Ovary (tissue), 3 donors: ENCODE data around the gene CNDP2.

Experiments used
- CTCF ChIP-seq, 3 donors: fragments of 450-650 bp in 2 of 3; fragments of 200-600 bp in 1 of 3; IDR thresholded peaks; one replicate each; pipeline versions ENCODE4 v1.5.1 to v1.8.0; 2016 to 2022; ENCODE audit warnings: antibody characterized with exemption in 3 of 3, mild to moderate bottlenecking in 1 of 3
- EP300 ChIP-seq: sonication (generic); formaldehyde crosslinking; IDR thresholded peaks from one replicate; pipeline ENCODE4 v1.6.1; 2017; ENCODE audit warnings: antibody characterized with exemption
- donor health status: DM: no; HTN: no; CAD: no.

- peak in 1 of 3 donors; percentile 31 for TF ChIP-seq CTCF (IDR thresholded peaks at IDR 0.05)
- TF ChIP-seq EP300 = no peak
Measured at GRCh38 chr18:74496508-74497323, 553 bp downstream of the CNDP2 start.
